CD4-positive, alpha-beta T cell treated with Interleukin-6 for 4 hours (primary cell): ENCODE data around the gene ATXN7L2.

Experiments
- DNase-seq: peaks from one replicate; pipeline ENCODE4 v3.0.0-alpha.2; 2020; ENCODE audit warnings: mixed read lengths

Gene ATXN7L2

GRCh38 chr1:109499661-109500536 is 16.2 kb downstream of the ATXN7L2 start:
- peak; percentile 76 for DNase-seq

DNA sequence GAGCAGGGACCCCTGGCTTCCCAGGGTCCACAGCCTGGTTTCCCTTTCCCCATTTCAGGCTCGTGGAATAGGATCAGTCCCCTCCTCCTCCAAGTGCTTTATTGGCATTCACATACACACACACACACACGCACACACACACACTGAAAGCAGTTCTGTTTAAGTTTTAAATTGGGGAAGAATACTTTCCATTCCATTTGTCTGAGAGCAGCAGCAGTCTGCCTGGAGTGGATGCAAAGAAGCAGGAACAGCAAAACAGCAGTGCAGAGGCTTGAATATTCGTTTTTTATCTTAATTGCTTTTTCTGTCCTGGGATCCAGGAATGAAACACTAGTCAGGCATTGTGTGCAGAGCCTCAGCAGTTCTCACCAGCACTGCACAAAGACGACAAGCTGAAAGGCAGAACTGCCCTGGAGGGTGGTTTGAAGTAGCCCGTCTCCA is 17.3 kb downstream of the ATXN7L2 start:
- no peak for DNase-seq

GRCh38 chr1:109501644-109502363 is 18.1 kb downstream of the ATXN7L2 start:
- no peak for DNase-seq

GRCh38 chr1:109502364-109502851 is 18.7 kb downstream of the ATXN7L2 start:
- peak; percentile 73 for DNase-seq

- peak; percentile 22 for DNase-seq
Measured at GRCh38 chr1:109503935-109504334, 20.2 kb downstream of the ATXN7L2 start.

DNA sequence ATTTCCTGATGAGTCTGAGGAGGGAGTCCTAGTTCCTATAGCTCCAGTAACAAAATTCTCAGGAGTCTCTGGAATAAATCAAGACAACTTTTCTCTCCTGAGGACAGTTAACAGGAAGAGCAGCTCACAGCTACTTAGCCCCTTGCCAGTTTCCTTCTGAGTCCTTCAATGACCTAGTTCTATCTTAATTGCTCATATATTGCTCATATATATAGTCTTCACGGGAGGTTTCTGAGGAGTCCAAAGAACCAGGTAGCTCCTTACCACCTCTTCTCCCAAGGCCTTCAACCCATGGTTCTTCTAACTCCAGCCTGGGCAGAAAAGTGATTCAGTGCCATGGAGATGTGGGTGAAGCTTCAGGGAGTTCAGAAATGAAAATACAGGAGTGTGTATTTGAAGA is 21.3 kb downstream of the ATXN7L2 start:
- no peak for DNase-seq

DNA sequence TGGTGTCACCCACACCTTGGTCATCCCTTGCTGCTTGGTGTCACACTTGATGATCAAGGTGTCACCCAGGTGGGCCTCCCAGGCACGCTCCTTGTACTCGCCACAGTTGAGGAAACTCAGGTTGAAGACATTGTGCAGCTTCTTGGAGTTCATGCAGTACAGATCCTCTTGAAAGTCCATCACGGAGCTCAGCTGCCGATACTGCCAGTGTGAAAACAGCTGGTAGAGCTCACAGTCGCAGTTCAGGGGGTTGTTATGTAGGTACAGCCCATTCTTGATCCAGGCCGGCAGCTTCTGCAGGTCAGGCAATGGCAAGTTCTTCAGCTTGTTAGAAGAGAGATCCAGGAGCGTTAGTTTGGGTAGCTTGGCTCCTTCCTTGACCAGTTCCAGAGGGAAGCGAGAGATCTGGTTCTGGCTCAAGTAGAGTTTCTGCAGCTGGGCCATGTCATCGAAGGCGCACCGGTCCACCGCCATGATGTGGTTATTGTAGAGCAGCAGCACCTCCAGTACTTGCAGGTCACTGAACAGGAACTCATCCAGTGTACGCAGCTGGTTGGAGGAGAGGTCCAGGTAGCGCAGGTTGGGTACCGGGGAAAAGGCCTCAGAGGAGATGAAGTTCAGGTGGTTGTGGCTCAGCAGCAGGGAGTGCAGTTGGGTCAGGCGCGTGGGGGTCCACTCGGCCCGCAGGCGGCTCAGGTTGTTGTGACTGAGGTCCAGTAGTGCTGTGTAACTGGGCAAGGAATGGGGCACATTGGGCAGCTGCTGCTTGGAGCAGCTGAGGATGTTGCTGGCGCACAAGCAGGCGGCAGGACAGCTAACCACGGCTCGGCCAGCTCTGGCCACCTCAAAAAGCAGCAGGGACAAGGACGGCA is 24.5 kb downstream of the ATXN7L2 start:
- no peak for DNase-seq

GRCh38 chr1:109508873-109509175 is 25.1 kb downstream of the ATXN7L2 start:
- DNase-seq, result no peak

GRCh38 chr1:109509176-109510134 is 25.8 kb downstream of the ATXN7L2 start, which contains the start of gene AMIGO1:
Gene AMIGO1, minus strand, starts transcription at chr1:109509727. Its CDS starts 815 bp downstream, at chr1:109508912.
- DNase-seq, result peak; percentile 80

DNA sequence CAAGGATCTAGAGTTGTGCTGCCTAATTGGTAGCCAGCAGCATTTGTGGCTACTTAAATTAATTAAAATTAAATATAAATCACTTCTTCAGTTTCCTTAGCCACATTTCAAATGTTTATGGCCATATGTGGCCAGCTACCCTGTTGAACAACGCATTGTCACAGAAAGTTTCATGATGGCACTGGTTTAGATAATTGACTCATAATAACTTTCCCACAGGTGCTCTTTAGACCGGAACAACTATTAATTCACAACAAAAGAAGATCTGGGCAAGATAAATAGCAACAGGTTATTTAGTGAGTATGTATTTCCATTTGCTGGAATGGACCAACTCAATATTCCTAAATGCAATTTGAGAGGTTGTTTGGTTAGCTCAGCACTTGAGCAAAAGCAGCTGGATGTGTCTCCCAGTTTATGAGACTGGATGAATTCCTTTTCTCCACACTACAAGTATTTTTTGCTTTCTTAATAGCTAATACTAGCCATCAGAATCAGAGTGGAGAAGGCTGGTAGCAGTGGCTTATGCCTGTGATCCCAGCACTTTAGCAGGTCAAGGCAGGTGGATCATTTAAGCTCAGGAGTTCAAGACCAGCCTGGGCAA is 29.5 kb downstream of the ATXN7L2 start:
- no peak for DNase-seq

DNA sequence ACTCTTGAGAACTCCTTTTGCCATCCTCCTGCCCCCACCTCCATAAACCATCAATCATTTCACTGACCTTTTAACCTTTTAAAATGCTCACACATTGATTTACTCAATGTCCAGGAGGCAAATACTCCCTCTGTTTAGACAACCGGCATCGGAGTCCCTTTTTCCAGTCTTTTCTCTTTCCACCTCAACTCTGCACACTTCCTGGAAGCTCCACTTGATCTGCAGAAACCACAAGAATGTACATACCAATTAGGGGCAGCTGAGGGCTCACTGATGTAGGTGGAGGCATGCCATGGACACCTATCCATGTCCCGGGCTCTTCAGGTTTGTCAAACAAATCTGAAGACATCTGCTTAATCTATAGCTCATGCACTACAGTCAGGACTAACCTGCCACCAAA is 31.1 kb downstream of the ATXN7L2 start:
- no peak for DNase-seq

GRCh38 chr1:109516872-109517271 is 33.2 kb downstream of the ATXN7L2 start:
- DNase-seq, result no peak

DNA sequence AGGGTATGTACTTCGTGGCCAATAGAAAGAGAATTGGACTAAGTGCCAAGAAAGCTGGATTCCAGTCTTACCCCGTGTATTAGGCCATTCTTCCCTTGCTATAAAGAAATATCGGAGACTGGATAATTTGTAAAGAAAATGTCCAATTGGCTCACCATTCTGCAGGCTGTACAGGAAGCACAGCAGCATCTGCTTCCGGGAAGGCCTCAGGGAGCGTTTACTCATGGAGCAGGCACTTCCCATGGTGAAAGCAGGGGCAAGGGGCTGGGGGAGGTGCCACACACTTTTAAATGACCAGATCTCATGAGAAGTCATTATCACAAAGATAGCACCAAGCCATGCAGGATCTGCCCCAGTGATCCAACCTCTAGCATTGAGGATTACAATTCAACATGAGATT is 33.6 kb downstream of the ATXN7L2 start:
- no peak for DNase-seq

DNA sequence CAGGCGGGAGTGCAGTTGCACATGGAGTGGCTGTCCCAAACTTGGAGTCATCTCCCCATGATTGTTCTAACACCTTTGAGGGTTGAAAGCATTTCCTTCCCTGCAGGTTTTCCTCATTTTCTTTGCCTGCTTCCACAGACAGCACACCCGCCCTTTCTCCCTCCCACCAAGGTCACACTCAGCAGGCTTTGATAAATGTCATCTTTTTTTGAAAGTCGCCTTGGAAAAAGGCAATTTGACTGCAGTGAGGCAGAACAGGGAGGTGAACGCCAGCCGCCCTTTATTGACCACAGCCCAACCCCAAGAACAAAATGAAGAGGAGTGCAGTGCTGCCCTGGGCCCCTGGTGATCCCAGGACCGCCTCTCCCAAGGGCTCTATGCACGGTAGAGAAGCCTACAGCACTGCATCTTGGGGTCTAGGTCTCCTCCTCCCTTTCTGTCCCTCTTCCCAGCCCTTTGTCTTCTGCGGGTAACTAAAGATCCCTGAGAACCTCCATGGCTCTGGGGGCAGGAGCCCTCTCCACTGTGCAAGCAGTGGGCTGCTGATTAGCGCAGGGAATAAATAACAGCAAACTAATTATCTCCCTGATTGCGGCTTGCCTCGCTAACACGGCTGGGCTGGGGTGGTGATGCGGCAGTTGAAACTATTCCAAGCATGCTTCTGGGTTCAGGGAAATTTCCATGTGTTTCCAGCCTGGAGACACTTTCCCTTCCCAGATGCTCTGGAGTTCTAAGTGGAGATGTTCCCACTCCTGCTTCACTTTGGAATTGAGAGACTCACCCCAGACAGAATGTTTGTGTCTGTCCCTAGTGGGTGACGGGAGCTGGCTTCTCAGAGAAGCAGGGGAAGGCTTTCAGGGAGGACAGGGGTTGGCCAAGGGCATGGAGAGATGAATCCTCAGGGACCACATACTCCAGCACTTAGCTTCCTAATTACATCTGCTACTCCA is 37.6 kb downstream of the ATXN7L2 start:
- DNase-seq, result no peak

DNA sequence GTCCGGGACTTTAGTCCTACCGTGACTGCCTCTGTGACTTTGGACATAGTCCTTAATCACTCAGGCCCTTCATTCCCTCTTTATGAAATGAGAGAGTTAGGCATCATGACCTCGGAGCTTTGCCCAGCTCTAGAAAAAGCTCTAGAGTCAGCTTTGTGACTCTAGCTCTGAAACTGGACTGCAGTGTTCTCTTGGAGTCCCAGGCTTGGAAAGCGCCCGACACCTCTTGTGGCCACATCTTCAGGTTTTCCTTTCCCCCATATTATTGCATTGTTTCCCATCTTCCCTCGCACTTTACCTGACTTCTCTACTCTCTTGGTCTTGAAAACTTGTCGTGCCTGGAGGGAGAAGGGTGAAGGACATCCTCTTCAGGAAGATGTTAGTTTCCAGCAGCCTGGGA is 38.3 kb downstream of the ATXN7L2 start:
- no peak for DNase-seq

DNA sequence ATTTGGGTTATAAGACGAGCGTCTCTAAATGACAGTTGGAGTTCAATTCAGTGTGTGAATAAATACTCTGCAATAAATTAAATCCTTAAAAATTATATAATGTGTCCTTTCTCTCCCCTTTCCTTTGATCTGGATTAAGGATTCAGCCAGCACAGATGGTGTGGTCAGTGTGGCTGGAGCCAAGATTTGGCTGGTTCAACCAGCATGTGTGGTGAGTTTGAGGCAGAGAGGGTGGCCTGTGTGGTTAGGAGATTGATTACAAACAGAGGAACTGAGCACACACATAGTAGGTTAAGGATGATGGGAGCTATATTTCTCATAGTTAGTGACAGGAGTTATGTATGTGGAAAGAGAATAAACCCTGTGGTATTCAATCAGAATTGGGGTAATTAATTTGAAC is 40.0 kb downstream of the ATXN7L2 start:
- DNase-seq, result no peak

DNA sequence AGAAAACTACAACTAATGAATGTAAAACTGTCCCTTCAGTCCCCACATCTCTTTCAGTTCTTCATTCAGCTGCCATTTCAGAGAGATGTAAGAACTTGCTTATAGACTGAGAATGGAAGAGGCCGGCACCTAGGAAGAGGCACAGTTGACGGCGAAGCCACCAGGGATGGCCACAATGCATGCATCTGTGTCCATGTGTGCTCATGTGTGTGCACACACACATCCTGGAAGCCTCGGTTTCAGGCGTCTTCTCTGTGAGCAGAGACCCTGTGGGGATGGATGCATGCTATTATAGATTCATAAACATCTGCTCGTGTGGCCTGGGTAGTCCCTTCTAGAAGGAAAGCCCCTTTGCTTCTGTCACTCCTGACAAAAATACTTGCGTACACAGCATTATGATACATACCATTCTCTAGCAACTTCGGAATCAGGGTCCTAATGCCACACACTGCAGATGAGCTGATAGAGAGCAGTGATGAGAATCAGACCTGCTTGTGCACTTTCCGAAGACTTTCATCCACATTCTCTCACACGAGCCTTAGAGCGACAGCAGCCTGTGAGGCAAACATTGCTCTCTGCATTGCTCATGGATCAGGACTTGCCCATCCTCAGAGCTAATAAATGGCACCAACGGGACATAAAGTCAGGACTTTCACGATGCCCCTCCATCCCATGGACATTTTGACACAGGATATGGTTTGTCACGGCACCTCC is 43.5 kb downstream of the ATXN7L2 start:
- no peak for DNase-seq

DNA sequence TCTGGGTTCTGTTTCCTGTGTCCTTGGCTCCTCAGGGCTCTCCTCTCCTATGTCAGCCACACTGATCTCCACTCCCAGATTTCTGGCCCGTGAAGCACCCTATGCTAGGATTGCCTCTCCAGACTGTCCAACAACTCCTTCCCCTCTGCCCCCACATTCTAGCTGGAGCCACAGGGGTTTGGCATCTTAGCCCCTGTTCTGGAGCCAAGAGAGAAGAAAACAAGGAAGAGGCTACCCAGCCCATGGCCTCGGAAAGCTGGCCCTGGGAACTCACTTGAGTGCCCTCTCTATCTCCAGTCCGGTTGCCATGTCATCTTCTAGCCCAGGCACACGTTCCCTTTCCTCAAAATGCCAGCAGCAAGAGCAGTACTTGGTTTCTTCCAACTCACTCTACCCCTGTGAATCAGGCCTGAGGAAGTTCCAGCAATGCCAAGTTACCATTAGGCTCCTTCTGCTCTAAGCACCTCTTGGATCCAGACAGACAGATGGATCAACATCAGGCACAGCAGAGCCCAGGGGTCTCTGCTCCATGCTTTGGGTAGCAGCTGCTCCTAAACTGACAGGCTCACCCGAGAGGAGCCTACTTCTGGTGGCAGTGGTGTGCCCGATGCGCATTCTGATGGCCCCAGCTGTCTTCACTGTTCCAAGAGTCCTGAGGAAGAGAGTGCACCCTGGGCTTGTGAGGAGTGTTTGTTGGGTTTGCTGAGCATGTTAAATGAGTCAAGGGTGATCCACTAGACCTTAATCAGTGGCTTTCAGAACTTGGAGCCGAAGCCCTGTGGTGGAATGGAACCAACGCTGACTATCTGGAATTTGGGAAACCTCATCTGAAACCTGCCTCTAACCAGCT is 44.4 kb downstream of the ATXN7L2 start:
- no peak for DNase-seq
